H54 (cell line): ENCODE measurements around the gene ATP13A4.

Source experiments
- DNase-seq: peaks from one replicate; pipeline ENCODE4 v3.0.0; 2011; ENCODE audit warnings: low spot score, mixed read lengths; ENCODE audit not compliant: insufficient read length
- FAIRE-seq: peaks from 3 replicates; lab custom pipeline; 2011; peaks lifted over from hg19 to GRCh38; lab: Jason Lieb, UNC
- POLR2A ChIP-seq: IDR thresholded peaks from 2 replicates; pipeline ENCODE4 v1.6.1; 2011; ENCODE audit warnings: low read depth, mild to moderate bottlenecking, low read length

The ATP13A4 gene, protein sequence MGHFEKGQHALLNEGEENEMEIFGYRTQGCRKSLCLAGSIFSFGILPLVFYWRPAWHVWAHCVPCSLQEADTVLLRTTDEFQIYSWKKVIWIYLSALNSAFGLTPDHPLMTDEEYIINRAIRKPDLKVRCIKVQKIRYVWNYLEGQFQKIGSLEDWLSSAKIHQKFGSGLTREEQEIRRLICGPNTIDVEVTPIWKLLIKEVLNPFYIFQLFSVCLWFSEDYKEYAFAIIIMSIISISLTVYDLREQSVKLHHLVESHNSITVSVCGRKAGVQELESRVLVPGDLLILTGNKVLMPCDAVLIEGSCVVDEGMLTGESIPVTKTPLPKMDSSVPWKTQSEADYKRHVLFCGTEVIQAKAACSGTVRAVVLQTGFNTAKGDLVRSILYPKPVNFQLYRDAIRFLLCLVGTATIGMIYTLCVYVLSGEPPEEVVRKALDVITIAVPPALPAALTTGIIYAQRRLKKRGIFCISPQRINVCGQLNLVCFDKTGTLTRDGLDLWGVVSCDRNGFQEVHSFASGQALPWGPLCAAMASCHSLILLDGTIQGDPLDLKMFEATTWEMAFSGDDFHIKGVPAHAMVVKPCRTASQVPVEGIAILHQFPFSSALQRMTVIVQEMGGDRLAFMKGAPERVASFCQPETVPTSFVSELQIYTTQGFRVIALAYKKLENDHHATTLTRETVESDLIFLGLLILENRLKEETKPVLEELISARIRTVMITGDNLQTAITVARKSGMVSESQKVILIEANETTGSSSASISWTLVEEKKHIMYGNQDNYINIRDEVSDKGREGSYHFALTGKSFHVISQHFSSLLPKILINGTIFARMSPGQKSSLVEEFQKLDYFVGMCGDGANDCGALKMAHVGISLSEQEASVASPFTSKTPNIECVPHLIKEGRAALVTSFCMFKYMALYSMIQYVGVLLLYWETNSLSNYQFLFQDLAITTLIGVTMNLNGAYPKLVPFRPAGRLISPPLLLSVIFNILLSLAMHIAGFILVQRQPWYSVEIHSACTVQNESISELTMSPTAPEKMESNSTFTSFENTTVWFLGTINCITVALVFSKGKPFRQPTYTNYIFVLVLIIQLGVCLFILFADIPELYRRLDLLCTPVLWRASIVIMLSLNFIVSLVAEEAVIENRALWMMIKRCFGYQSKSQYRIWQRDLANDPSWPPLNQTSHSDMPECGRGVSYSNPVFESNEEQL

DNA sequence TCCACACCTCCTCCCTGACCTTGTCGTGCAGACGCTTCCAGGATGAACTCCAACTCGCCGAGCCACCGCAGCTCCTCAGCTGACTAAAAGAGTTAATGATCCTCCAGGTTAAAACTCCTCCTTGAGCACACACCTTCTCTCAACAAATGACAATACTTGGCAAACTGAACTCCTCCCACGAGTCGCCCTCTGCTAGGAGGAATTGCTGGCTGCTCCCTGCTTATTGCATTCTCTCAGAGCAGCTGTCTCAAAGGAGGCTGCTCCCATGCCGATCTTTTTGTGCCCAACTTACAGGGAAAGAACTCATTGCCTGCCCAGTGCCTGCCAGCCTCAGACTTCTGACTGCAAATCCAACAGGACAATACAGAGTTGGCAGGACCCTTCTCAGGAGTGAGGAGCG lies at the start of gene ATP13A4:
Gene ATP13A4 (minus strand): TSS at position 85 of the 400 bp plus-strand sequence. CDS start 96 bp downstream, outside the sequence.
- DNase-seq (no peak), FAIRE-seq (no peak)
- TF ChIP-seq POLR2A, result no peak

DNA sequence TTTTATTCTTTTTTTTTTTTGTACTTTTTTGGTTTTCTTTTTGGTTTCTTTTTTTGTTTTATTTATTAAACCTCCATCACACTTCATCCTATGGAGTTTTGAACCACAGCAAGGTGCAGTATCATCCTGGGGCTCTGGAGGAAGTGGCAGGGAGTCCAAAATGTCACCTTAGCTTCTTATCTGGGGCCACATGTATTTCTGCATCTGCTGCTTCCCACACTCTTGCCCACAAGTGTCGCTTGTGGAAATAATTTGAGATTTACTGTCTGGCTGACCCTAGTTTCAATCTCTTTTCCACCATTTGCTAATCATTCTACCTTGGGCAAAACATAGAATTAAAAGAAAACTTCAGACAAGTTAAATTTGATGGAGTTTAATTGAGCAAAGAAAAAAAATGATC lies 44.7 kb upstream of the ATP13A4 start:
- TF ChIP-seq POLR2A, result no peak
- FAIRE-seq (no peak), DNase-seq (no peak)

DNA sequence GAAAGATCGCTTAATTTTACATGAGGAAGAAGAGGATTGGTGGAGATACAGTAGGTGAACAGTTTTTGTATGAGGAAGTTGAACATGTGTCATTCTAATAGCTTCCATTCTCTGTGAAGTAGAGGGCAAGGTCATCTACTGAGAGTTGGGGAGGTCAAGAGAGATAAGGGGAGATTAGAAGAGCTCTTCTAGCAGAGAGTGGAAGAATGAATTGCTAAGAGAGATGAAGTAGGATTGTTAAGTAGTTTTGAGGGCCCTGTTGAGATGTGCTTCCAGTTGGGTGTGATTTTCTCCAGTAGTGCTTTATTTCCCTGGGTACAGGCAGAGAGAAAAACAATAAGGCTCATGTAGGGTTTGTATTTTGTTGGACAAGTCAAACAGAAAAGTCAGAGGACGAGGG lies 43.5 kb upstream of the ATP13A4 start:
- no peak for DNase-seq
- TF ChIP-seq POLR2A, result no peak
- FAIRE-seq, result no peak

- DNase-seq, result no peak
- TF ChIP-seq POLR2A, result no peak
- no peak for FAIRE-seq
These were observed 41.3 kb upstream of the ATP13A4 start for GRCh38 chr3:193595939-193596487.

DNA sequence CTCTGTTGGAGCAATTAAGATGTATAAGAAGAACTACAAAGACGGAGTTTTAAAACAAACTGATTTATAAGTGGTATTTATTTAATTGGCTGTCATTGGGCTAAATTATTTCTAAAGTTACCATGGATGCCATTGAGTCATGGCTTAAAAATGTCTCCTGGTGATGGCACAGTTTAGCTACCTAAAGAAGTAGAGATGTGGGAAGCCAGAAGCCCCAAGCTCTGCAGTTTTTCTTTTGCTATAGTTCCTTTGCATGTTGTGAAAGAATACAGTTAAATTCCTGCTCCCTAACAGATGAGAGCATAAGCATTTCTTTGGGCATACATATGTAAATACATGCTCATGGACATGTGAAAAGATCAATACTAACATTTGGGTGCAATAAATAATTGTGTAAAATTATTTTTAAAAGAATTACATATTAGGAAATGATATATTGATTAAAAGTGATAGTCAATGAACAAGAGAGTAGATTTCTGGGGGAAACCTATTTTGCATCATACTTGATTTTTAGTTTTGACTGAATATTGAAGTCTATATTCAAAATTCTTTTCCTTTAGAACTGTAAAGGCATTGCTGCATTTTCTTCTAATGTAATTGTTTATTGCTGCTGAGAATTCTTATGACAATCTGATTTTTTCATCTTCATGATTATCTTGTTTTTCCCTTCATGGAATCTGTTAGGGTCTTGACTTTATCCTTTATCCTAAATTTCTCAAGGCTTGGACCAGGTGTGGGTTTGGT lies 40.4 kb upstream of the ATP13A4 start:
- no peak for DNase-seq
- no peak for FAIRE-seq
- TF ChIP-seq POLR2A, result no peak

GRCh38 chr3:193593668-193594030 lies 39.0 kb upstream of the ATP13A4 start:
- DNase-seq (peak; percentile 12), FAIRE-seq (peak; percentile 74)
- TF ChIP-seq POLR2A, result no peak

GRCh38 chr3:193592841-193593667 lies 38.4 kb upstream of the ATP13A4 start, which contains the start of gene OPA1:
Gene OPA1 (plus strand): TSS chr3:193593208. CDS start chr3:193593378, 170 bp downstream.
- TF ChIP-seq POLR2A, result peak; percentile 61
- FAIRE-seq (peak; percentile 95), DNase-seq (peak; percentile 92)

DNA sequence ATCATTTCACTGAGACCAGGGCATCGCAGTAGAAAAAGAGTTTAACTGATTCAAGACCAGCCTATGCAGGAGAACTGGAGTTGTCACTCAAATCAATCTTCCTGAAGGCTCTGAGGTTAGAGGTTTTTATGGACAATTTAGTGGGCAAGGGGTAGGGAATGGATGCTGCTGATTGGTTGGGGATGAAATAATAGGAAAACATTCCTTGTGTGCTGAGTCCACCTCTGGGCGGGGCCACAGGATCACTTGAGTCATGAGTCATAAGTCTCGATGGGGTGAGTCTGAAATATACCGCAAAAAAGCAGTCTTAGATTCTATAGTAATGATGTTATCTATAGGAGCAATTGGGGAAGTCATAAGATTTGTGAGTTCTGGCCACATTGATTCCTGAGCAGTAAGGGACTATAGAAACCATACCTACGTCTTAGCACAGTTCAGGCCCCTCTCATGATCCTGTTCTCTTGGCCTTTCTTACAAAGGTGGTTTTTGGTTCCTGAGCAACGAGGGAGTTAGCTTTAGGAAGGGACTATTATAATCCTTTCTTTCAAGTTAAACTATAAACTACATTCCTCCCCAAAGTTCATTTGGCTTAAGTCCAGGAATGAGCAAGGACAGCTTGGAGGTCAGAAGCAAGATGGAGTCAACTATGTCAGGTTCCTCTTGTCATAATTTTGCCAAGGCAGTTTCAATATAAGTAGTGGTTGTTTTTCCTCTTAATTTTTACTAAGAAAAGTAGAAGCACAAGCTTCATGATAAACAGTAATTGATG lies 35.6 kb upstream of the ATP13A4 start:
- no peak for TF ChIP-seq POLR2A
- FAIRE-seq, result peak; percentile 99
- peak; percentile 56 for DNase-seq

GRCh38 chr3:193589616-193590015 lies 34.9 kb upstream of the ATP13A4 start:
- DNase-seq (no peak), FAIRE-seq (no peak)
- TF ChIP-seq POLR2A, result no peak

DNA sequence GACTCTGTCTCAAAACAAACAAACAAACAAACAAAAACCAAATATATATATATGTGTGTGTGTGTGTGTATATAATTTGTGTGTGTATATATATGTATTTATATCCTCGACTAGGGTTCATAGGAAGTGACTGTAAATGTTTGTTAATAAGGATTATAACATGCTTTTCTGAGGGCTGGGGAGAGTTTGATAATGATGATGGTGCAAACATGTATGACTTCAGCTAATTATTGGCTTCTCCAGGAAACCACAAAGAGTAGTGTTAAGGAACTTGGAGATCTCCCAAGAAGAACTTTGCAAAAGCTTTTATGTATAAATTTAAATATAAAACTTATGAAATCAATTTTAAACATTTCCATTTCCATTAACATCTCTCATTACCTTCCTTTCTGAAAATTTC lies 34.4 kb upstream of the ATP13A4 start:
- DNase-seq (no peak), FAIRE-seq (no peak)
- TF ChIP-seq POLR2A, result no peak

GRCh38 chr3:193586526-193586925 lies 31.8 kb upstream of the ATP13A4 start:
- FAIRE-seq, result no peak
- no peak for TF ChIP-seq POLR2A
- no peak for DNase-seq

DNA sequence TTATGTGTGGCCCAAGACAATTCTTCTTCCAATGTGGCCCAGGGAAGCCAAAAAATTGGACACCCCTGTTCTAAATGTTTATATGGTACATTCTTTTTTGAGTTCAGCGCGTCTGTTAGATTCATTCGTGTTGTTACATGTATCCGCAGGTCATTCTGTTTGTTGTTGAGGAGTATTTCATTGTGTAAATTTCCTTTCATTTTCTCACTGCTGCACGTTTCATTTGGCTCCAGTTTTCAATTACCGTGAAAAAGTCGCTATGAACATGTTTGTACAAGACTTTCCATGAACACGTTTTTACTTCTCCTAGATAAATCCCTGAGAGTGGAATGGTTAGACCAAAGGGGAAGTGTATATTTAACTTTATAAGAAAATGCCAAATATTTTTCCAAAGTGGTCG lies 30.8 kb upstream of the ATP13A4 start:
- FAIRE-seq, result no peak
- no peak for DNase-seq
- TF ChIP-seq POLR2A, result no peak
